HEK293 (cell line): ENCODE measurements around the gene DDRGK1.

ENCODE experiments used
- CTCF ChIA-PET: fragments of 350-600 bp; formaldehyde crosslinking; extraction: SDS; loops from one replicate; lab custom pipeline; 2021; ENCODE audit warnings: antibody characterized with exemption; lab: Yijun Ruan, JAX
- POLR2A ChIA-PET: fragments of 300-600 bp; formaldehyde crosslinking; extraction: SDS; loops from one replicate; lab custom pipeline; 2020; ENCODE audit warnings: antibody characterized with exemption, inconsistent platforms; lab: Yijun Ruan, JAX
- H3K27ac ChIP-seq: fragments of 200-500 bp; sonication (Bioruptor generic); 2 replicates; pipeline ENCODE4 v1.5.1; 2014; ENCODE audit warnings: low read depth, low read length, control low read depth, inconsistent platforms; ENCODE audit errors: extremely low read depth
- H3K36me3 ChIP-seq, 2 experiments: fragments of 200-500 bp in 1 of 2; sonication (Bioruptor generic) in 1 of 2; 1 replicate in 1 of 2; 2 replicates in 1 of 2; pipeline ENCODE4 v1.5.1; 2014 to 2017; ENCODE audit warnings: inconsistent platforms in 2 of 2, low read length in 2 of 2; ENCODE audit not compliant: control insufficient read depth in 2 of 2, insufficient read depth in 1 of 2
- H3K4me1 ChIP-seq: fragments of 200-500 bp; sonication (Bioruptor generic); 2 replicates; pipeline ENCODE4 v1.5.1; 2014; ENCODE audit warnings: mild to moderate bottlenecking, low read length, inconsistent platforms; ENCODE audit not compliant: control insufficient read depth, insufficient read depth
- H3K4me3 ChIP-seq: 2 replicates; pipeline ENCODE4 v1.5.1; 2011; ENCODE audit warnings: low read depth, mild to moderate bottlenecking, control low read depth, low read length, moderate library complexity
- H3K9me3 ChIP-seq: fragments of 200-500 bp; sonication (Bioruptor generic); 2 replicates; pipeline ENCODE4 v1.5.1; 2014; ENCODE audit warnings: low read depth, low read length, inconsistent platforms; ENCODE audit not compliant: control insufficient read depth, insufficient read depth
- BCL11A ChIP-seq: fragments of 450-650 bp; formaldehyde crosslinking; IDR thresholded peaks from 2 replicates; pipeline ENCODE4 v1.5.1; 2016; ENCODE audit warnings: low read depth, missing biosample characterization, missing genetic modification characterization
- EGR2 ChIP-seq: fragments of 450-650 bp; formaldehyde crosslinking; IDR thresholded peaks from 2 replicates; pipeline ENCODE4 v1.5.1; 2016; ENCODE audit warnings: low read depth, missing biosample characterization, missing genetic modification characterization
- HOXA7 ChIP-seq: sonication (generic); formaldehyde crosslinking; IDR thresholded peaks from 2 replicates; pipeline ENCODE4 v1.8.1; 2022; ENCODE audit warnings: missing genetic modification reagents, borderline replicate concordance
- HOXC10 ChIP-seq: sonication (generic); formaldehyde crosslinking; IDR thresholded peaks from 2 replicates; pipeline ENCODE4 v1.8.1; 2023; ENCODE audit warnings: mild to moderate bottlenecking, missing genetic modification reagents
- MEIS1 ChIP-seq: sonication (generic); formaldehyde crosslinking; IDR thresholded peaks from 2 replicates; pipeline ENCODE4 v1.8.1; 2022; ENCODE audit warnings: missing genetic modification reagents, mild to moderate bottlenecking, borderline replicate concordance
- REST ChIP-seq: fragments of 450-650 bp; formaldehyde crosslinking; IDR thresholded peaks from 2 replicates; pipeline ENCODE4 v1.5.1; 2016; ENCODE audit warnings: missing biosample characterization, missing genetic modification characterization
- SP3 ChIP-seq: fragments of 450-650 bp; formaldehyde crosslinking; IDR thresholded peaks from 2 replicates; pipeline ENCODE4 v1.5.1; 2016; ENCODE audit warnings: missing biosample characterization, missing genetic modification characterization
- TRIM28 ChIP-seq: IDR thresholded peaks from 2 replicates; pipeline ENCODE4 v1.6.1; 2011; ENCODE audit warnings: low read length, control low read depth, borderline replicate concordance
- ZBTB1 ChIP-seq: fragments of 450-650 bp; formaldehyde crosslinking; IDR thresholded peaks from 2 replicates; pipeline ENCODE4 v1.5.1; 2016; ENCODE audit warnings: missing biosample characterization, missing genetic modification characterization
- ZBTB10 ChIP-seq: fragments of 450-650 bp; formaldehyde crosslinking; IDR thresholded peaks from 2 replicates; pipeline ENCODE4 v1.5.1; 2016; ENCODE audit warnings: missing biosample characterization, missing genetic modification characterization
- ZBTB17 ChIP-seq: fragments of 450-650 bp; formaldehyde crosslinking; IDR thresholded peaks from 2 replicates; pipeline ENCODE4 v1.5.1; 2016; ENCODE audit warnings: missing biosample characterization, missing genetic modification characterization
- ZFHX2 ChIP-seq: fragments of 450-650 bp; formaldehyde crosslinking; conservative IDR thresholded peaks from 2 replicates; pipeline ENCODE4 v1.5.1; 2016; ENCODE audit warnings: missing biosample characterization, missing genetic modification characterization
- ZFP37 ChIP-seq: fragments of 450-650 bp; formaldehyde crosslinking; IDR thresholded peaks from 2 replicates; pipeline ENCODE4 v1.5.1; 2016; ENCODE audit warnings: missing biosample characterization, missing genetic modification characterization
- ZFP41 ChIP-seq: fragments of 450-650 bp; formaldehyde crosslinking; IDR thresholded peaks from 2 replicates; pipeline ENCODE4 v1.5.1; 2016; ENCODE audit warnings: missing biosample characterization, missing genetic modification characterization, borderline replicate concordance
- ZIC2 ChIP-seq: fragments of 450-650 bp; formaldehyde crosslinking; IDR thresholded peaks from 2 replicates; pipeline ENCODE4 v1.5.1; 2016; ENCODE audit warnings: missing biosample characterization, missing genetic modification characterization
- ZNF146 ChIP-seq: fragments of 450-650 bp; formaldehyde crosslinking; IDR thresholded peaks from 2 replicates; pipeline ENCODE4 v1.5.1; 2016; ENCODE audit warnings: missing biosample characterization, missing genetic modification characterization
- ZNF394 ChIP-seq: fragments of 450-650 bp; formaldehyde crosslinking; IDR thresholded peaks from 2 replicates; pipeline ENCODE4 v1.5.1; 2016; ENCODE audit warnings: missing biosample characterization, missing genetic modification characterization, mild to moderate bottlenecking, moderate library complexity, borderline replicate concordance
- ZNF416 ChIP-seq: fragments of 450-650 bp; formaldehyde crosslinking; IDR thresholded peaks from 2 replicates; pipeline ENCODE4 v1.5.1; 2016; ENCODE audit warnings: missing biosample characterization, missing genetic modification characterization
- ZNF433 ChIP-seq: fragments of 450-650 bp; formaldehyde crosslinking; IDR thresholded peaks from 2 replicates; pipeline ENCODE4 v1.5.1; 2016; ENCODE audit warnings: missing biosample characterization, missing genetic modification characterization, low read depth
- ZNF449 ChIP-seq: fragments of 450-650 bp; formaldehyde crosslinking; IDR thresholded peaks from 2 replicates; pipeline ENCODE4 v1.5.1; 2017; ENCODE audit warnings: missing biosample characterization, mild to moderate bottlenecking, missing genetic modification characterization, moderate library complexity
- ZNF518A ChIP-seq: fragments of 450-650 bp; formaldehyde crosslinking; conservative IDR thresholded peaks from 2 replicates; pipeline ENCODE4 v1.5.1; 2016; ENCODE audit warnings: low read depth, missing biosample characterization, missing genetic modification characterization
- ZNF626 ChIP-seq: fragments of 450-650 bp; sonication (Bioruptor Pico); formaldehyde crosslinking; IDR thresholded peaks from 2 replicates; pipeline ENCODE4 v1.5.1; 2018; ENCODE audit warnings: missing biosample characterization, missing genetic modification characterization, inconsistent platforms
- ZNF639 ChIP-seq: fragments of 450-650 bp; formaldehyde crosslinking; IDR thresholded peaks from 2 replicates; pipeline ENCODE4 v1.5.1; 2016; ENCODE audit warnings: missing biosample characterization, missing genetic modification characterization

Gene DDRGK1

GRCh38 chr20:3227936-3228749 is 23.7 kb upstream of the DDRGK1 start:
- Histone ChIP-seq H3K36me3 (peaks cover 0 to 22% of the 10 kb centered on the region in 2 experiments; a peak in 1 of 3 replicates), H3K4me3 (no peak overlapping the region), H3K4me1 (no peaks in the 10 kb centered on the region), H3K27ac (no peak overlapping the region), H3K9me3 (no peaks in the 10 kb centered on the region)
- CTCF ChIA-PET: interaction anchor here (1.0 to 1.9 kb wide), 2 partner anchors 9 to 22 kb away, joined by 3 to 6 read pairs; no protein-coding TSS in a partner anchor
- POLR2A ChIA-PET: interaction anchor here (0.5 to 0.9 kb wide), 2 partner anchors 18 to 111 kb away, joined by 3 read pairs; no protein-coding TSS in a partner anchor
- TF ChIP-seq ZFHX2 (tag by site-specific recombination) (peak; percentile 82), HOXA7 (no peak), ZIC2 (tag by site-specific recombination) (no peak), TRIM28 (no peak), REST (tag by site-specific recombination) (no peak), ZNF433 (tag by site-specific recombination) (no peak), ZNF416 (tag by site-specific recombination) (no peak), ZNF449 (tag by site-specific recombination) (no peak), ZNF146 (tag by site-specific recombination) (no peak), ZBTB10 (tag by site-specific recombination) (no peak), ZNF394 (no peak), ZNF639 (tag by site-specific recombination) (no peak), MEIS1 (CRISPR knock-in tag) (no peak), ZFP41 (tag by site-specific recombination) (no peak), HOXC10 (CRISPR knock-in tag) (no peak), EGR2 (tag by site-specific recombination) (peak; percentile 71), ZNF626 (tag by site-specific recombination) (no peak), ZFP37 (no peak), ZBTB1 (tag by site-specific recombination) (no peak), ZNF518A (no peak), SP3 (tag by site-specific recombination) (0 out of 2 replicates have a peak, but pooled peaks have one; percentile 14), ZBTB17 (tag by site-specific recombination) (no peak), BCL11A (tag by site-specific recombination) (no peak)
